Erythroblast (primary cell): ENCODE data around the gene YY1AP1.
"Not testable (repeated sequence)": the region's sequence is repeated elsewhere in the genome, so short reads cannot be mapped to it uniquely, and the experiment has no call there.

ENCODE experiments used
- DNase-seq, 2 experiments: peaks; one replicate each; lab custom pipeline; 2025; lab: John Stamatoyannopoulos, UW
- GATA1 ChIP-seq: IDR thresholded peaks from 2 replicates; pipeline ENCODE4 v1.6.1; 2011; ENCODE audit warnings: low read depth, mild to moderate bottlenecking, control low read depth, low read length, moderate library complexity
- POLR2A ChIP-seq: IDR thresholded peaks from 2 replicates; pipeline ENCODE4 v1.6.1; 2011; ENCODE audit warnings: mild to moderate bottlenecking, low read length

Gene YY1AP1

GRCh38 chr1:155640367-155640766 is 48.2 kb downstream of the YY1AP1 start:
- DNase-seq: no peak
- TF ChIP-seq POLR2A (no peak), GATA1 (no peak)

- no peak for DNase-seq
- no peak for TF ChIP-seq POLR2A
- TF ChIP-seq GATA1: no peak
Observed at GRCh38 chr1:155636397-155637153, 52.0 kb downstream of the YY1AP1 start.

- not testable (repeated sequence) for DNase-seq
Observed at GRCh38 chr1:155626428-155626827, 62.1 kb downstream of the YY1AP1 start.

GRCh38 chr1:155623357-155623756 is 65.2 kb downstream of the YY1AP1 start:
- TF ChIP-seq GATA1: no peak
- no peak for TF ChIP-seq POLR2A
- no peak for DNase-seq

- TF ChIP-seq GATA1: no peak
- TF ChIP-seq POLR2A: no peak
- no peak for DNase-seq
Observed at GRCh38 chr1:155622191-155622590, 66.4 kb downstream of the YY1AP1 start.

GRCh38 chr1:155613226-155613625 is 75.3 kb downstream of the YY1AP1 start:
- DNase-seq: not testable (repeated sequence)

GRCh38 chr1:155610257-155610647 is 78.3 kb downstream of the YY1AP1 start:
- not testable (repeated sequence) for DNase-seq

GRCh38 chr1:155609515-155610256 is 78.9 kb downstream of the YY1AP1 start, which contains the start of gene MSTO1:
Gene MSTO1 (plus strand): TSS chr1:155610218. CDS start chr1:155610249, 31 bp downstream.
- DNase-seq: peak; percentile 95 to 97
- no peak for TF ChIP-seq GATA1
- TF ChIP-seq POLR2A: peak; percentile 72
